Osteoblast (primary cell): ENCODE measurements around the gene AKAP13. TPM values are rescaled to one million over a fixed set of nuclear protein-coding genes. Genes with fewer than 3 reads are reported as not detected.

Source experiments
- DNase-seq: peaks from one replicate; pipeline ENCODE4 v3.0.0; 2011; ENCODE audit warnings: low spot score, mixed read lengths; ENCODE audit not compliant: insufficient read length; ENCODE audit errors: missing footprints
- H2AFZ ChIP-seq: 2 replicates; pipeline ENCODE4 v1.6.0; 2011; ENCODE audit warnings: mild to moderate bottlenecking, low read length
- H3K27ac ChIP-seq: 2 replicates; pipeline ENCODE4 v1.5.1; 2011; ENCODE audit warnings: mild to moderate bottlenecking, low read depth, low read length, moderate library complexity
- H3K27me3 ChIP-seq: 2 replicates; pipeline ENCODE4 v1.6.0; 2012; ENCODE audit warnings: mild to moderate bottlenecking, control low read depth, inconsistent platforms, low read length, moderate library complexity; ENCODE audit not compliant: insufficient read depth
- H3K36me3 ChIP-seq: 2 replicates; pipeline ENCODE4 v1.5.1; 2011; ENCODE audit warnings: mild to moderate bottlenecking, low read length, control low read depth, moderate library complexity; ENCODE audit not compliant: insufficient read depth
- H3K4me1 ChIP-seq: 2 replicates; pipeline ENCODE4 v1.5.1; 2011; ENCODE audit warnings: mild to moderate bottlenecking, low read length, control low read depth, moderate library complexity; ENCODE audit not compliant: insufficient read depth
- H3K4me2 ChIP-seq: 2 replicates; pipeline ENCODE4 v1.6.0; 2011; ENCODE audit warnings: mild to moderate bottlenecking, low read length; ENCODE audit not compliant: insufficient read depth
- H3K4me3 ChIP-seq: fragments of 200-600 bp; sonication (generic); 3 replicates; pipeline ENCODE4 v1.5.1; 2012; ENCODE audit warnings: mild to moderate bottlenecking, low read length, inconsistent platforms; ENCODE audit not compliant: insufficient read depth
- H3K79me2 ChIP-seq: 2 replicates; pipeline ENCODE4 v1.6.0; 2012; ENCODE audit warnings: mild to moderate bottlenecking, low read length, control low read depth, inconsistent platforms; ENCODE audit not compliant: insufficient read depth
- H3K9me3 ChIP-seq: 2 replicates; pipeline ENCODE4 v1.5.1; 2011; ENCODE audit warnings: low read depth, low read length, control low read depth
- H4K20me1 ChIP-seq: 2 replicates; pipeline ENCODE4 v1.6.0; 2012; ENCODE audit warnings: mild to moderate bottlenecking, low read length, control low read depth; ENCODE audit not compliant: insufficient read depth
- CTCF ChIP-seq: IDR thresholded peaks from 2 replicates; pipeline ENCODE4 v1.5.1; 2011; ENCODE audit warnings: mild to moderate bottlenecking, low read depth, low read length, moderate library complexity; ENCODE audit errors: extremely low read depth
- total RNA-seq: library from RNA; depleted of rRNA; stranded (reverse); fragments of >200 nt; gene quantifications from 2 replicates; pipeline ENCODE4 v1.2.3, GENCODE V29; 2012

Gene AKAP13
- total RNA-seq, 1 donor = 77.1 TPM

DNA sequence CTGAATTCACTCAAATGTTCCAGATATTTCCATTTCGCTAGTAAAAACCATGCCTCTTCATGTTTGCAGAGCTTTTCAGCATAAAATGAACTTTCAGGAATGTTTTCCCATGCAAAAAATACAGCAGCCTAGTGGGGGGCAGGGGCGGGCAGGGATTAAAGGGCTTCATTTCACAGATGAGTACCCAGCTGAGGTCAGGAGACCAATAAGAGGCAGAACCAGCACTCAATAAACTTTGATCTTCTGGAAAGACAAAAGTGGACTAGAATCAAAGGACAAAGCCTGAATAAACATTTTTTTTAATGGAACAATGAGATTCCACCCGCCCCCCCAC, 406.3 kb downstream of the AKAP13 start:
- peaks cover 56% of the 10 kb centered on the region for H3K79me2 ChIP-seq
- H3K4me2 ChIP-seq = no peak overlapping the region

DNA sequence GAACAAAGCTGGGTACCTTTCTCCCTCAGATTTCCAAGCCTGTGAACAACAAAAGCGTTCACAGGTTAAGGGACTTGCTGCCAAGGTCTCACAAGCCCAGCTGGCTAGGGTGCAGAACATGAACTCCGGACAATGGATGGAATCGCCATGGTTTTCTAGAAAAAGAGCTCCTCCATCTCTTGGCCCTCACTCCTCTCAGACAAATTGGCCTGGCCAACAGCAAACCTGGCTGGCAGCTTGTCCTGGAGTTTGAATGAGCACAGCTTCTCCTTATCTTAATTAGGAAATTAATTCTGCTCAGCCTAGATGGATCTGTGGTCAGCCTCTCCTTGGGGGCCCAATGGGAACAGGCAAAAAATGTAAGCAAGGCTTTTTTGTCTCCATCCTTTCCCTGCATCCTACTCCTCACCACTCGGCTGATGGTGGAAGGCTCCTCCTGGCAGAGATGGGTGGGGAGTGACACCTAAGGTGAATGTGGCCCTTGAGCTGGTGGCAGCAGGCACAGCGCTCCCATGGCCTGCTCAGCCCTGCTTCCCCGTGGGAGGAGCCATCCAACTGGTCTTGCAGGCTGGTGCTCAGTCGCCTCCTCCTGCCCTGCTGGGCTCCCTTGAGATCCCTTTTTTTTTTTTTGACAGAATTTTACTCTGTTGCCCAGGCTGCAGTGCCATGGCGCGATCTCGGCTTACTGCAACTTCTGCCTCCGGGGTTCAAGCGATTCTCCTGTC, 408.5 kb downstream of the AKAP13 start:
- H3K27ac ChIP-seq = no peak overlapping the region
- H2AFZ ChIP-seq = no peak overlapping the region
- DNase-seq = no peak
- H3K27me3 ChIP-seq = no peaks in the 10 kb centered on the region
- H3K4me2 ChIP-seq = no peak overlapping the region
- no peak for TF ChIP-seq CTCF
- peaks cover 28% of the 10 kb centered on the region for H3K4me1 ChIP-seq
- no peaks in the 10 kb centered on the region for H3K36me3 ChIP-seq
- H4K20me1 ChIP-seq = peaks cover 38% of the 10 kb centered on the region
- peaks cover 66% of the 10 kb centered on the region for H3K79me2 ChIP-seq
- no peaks in the 10 kb centered on the region for H3K9me3 ChIP-seq
- H3K4me3 ChIP-seq = no peak overlapping the region

More for the DNA sequence above, 406.3 kb downstream of the AKAP13 start:
- TF ChIP-seq CTCF = no peak
- Histone ChIP-seq H3K4me1 (peaks cover 15% of the 10 kb centered on the region), H3K4me3 (no peak overlapping the region), H2AFZ (no peak overlapping the region), H3K27ac (peak overlapping the region; percentile 44), H3K36me3 (no peaks in the 10 kb centered on the region), H3K9me3 (no peaks in the 10 kb centered on the region), H3K27me3 (no peaks in the 10 kb centered on the region), H4K20me1 (peaks cover 18% of the 10 kb centered on the region)
- DNase-seq = peak; percentile 18

GRCh38 chr15:85789496-85789875, 409.1 kb downstream of the AKAP13 start:
- peaks cover 40% of the 10 kb centered on the region for H4K20me1 ChIP-seq
- no peak for DNase-seq
- no peaks in the 10 kb centered on the region for H3K27me3 ChIP-seq
- TF ChIP-seq CTCF = no peak
- H3K4me3 ChIP-seq = no peak overlapping the region
- peaks cover 28% of the 10 kb centered on the region for H3K4me1 ChIP-seq
- peaks cover 67% of the 10 kb centered on the region for H3K79me2 ChIP-seq
- no peaks in the 10 kb centered on the region for H3K36me3 ChIP-seq
- H3K4me2 ChIP-seq = no peak overlapping the region
- H2AFZ ChIP-seq = no peak overlapping the region
- no peak overlapping the region for H3K27ac ChIP-seq
- no peaks in the 10 kb centered on the region for H3K9me3 ChIP-seq

- TF ChIP-seq CTCF = no peak
- Histone ChIP-seq H3K79me2 (peaks cover 57% of the 10 kb centered on the region), H3K27ac (no peak overlapping the region), H3K9me3 (no peaks in the 10 kb centered on the region), H3K4me2 (no peak overlapping the region), H3K4me3 (no peak overlapping the region), H3K27me3 (no peaks in the 10 kb centered on the region), H3K36me3 (no peaks in the 10 kb centered on the region), H3K4me1 (peaks cover 19% of the 10 kb centered on the region), H4K20me1 (peaks cover 36% of the 10 kb centered on the region), H2AFZ (no peak overlapping the region)
- DNase-seq = peak; percentile 74
Measured at GRCh38 chr15:85792102-85792731, 411.8 kb downstream of the AKAP13 start.
